Epithelial cell of esophagus (primary cell): ENCODE data around the gene NHP2.

Source experiments
- DNase-seq: peaks from one replicate; pipeline ENCODE4 v3.0.0; 2010; ENCODE audit warnings: low read depth
- H3K4me3 ChIP-seq: 2 replicates; pipeline ENCODE4 v1.5.1; 2011; ENCODE audit warnings: mild to moderate bottlenecking, low read length, control low read depth
- TF ChIP-seq, protein P1 (sequence below): IDR thresholded peaks from 2 replicates; pipeline ENCODE4 v1.5.1; 2011; ENCODE audit warnings: low read depth, mild to moderate bottlenecking, low read length, control low read depth, inconsistent platforms; ENCODE audit not compliant: insufficient read depth; ENCODE audit errors: missing control alignments

Gene NHP2

DNA sequence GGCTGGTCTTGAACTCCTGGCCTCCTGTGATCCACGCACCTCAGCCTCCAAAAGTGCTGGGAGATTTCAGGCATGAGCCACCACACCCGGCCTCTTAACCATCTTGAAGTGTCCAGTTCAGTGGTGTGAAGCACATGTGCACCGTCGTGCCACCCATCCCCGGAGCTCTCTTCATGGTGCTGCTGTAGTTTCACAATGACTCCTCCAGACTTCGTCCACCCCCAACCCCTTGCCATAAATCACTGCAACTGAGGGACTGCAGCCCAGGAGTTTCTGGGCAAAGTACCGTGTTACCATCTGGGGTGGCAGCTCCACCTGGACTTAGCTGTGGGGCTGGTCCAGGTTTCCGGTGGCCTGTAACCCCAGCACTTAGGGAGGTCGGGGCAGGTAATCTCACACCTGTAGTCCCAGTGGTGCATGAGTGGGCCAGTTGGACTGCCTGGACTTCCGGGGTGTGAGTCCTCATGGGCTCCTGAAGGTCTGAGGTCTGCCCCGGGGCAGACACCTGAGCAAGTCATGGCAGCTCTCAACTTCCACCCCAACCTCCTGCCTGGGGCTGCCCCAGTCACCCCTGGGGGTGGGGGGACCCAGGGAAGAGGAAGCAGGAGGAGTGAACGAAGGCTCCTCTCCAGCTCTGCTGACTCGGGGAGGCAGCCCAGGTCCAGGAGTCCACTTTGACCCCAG lies 47.0 kb downstream of the NHP2 start:
- DNase-seq, result peak; percentile 52
- TF ChIP-seq, protein P1, sequence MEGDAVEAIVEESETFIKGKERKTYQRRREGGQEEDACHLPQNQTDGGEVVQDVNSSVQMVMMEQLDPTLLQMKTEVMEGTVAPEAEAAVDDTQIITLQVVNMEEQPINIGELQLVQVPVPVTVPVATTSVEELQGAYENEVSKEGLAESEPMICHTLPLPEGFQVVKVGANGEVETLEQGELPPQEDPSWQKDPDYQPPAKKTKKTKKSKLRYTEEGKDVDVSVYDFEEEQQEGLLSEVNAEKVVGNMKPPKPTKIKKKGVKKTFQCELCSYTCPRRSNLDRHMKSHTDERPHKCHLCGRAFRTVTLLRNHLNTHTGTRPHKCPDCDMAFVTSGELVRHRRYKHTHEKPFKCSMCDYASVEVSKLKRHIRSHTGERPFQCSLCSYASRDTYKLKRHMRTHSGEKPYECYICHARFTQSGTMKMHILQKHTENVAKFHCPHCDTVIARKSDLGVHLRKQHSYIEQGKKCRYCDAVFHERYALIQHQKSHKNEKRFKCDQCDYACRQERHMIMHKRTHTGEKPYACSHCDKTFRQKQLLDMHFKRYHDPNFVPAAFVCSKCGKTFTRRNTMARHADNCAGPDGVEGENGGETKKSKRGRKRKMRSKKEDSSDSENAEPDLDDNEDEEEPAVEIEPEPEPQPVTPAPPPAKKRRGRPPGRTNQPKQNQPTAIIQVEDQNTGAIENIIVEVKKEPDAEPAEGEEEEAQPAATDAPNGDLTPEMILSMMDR, result no peak
- H3K4me3 ChIP-seq, result no peak overlapping the region

DNA sequence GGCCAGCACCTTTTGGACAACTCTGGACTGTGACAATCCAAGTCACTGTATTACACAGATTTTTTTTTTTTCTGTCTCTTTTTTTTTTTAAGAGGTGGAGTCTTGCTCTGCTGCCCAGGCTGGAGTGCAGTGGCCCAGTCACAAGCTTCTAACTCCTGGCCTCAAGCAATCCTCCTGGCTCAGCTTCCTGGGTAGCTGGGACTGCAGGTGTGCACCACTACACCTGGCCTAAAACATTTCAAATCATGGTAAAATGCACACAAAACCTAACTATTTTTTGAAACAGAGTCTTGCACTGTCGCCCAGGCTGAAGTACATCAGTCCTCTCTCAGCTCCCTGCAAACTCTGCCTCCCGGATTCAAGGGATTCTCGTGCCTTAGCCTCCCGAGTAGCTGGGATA lies 47.6 kb downstream of the NHP2 start:
- DNase-seq, result no peak

DNA sequence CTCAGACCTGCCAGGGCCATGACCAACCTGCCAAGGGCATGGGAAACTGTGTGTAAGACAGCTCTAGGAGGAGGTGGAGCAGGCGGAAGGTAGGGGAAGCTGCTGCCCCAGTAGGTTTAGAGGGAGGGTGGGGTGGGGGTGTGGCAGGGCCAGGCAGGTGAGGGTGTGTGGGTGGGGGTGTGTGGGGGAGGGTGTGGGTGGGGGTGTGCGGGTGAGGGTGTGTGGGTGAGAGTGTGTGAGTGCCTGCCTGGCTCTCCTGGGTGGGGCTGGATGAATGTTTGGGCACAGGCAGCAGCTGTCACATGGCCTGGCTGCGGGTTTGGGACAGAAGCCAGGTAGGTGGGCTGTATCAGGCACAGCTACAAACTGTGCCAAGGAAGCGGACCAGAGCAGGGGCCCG lies 49.2 kb downstream of the NHP2 start:
- H3K4me3 ChIP-seq, result no peak overlapping the region
- TF ChIP-seq, protein P1, result no peak
- DNase-seq, result no peak

More for the DNA sequence above, 47.6 kb downstream of the NHP2 start:
- H3K4me3 ChIP-seq, result no peak overlapping the region
- TF ChIP-seq, protein P1, result no peak

DNA sequence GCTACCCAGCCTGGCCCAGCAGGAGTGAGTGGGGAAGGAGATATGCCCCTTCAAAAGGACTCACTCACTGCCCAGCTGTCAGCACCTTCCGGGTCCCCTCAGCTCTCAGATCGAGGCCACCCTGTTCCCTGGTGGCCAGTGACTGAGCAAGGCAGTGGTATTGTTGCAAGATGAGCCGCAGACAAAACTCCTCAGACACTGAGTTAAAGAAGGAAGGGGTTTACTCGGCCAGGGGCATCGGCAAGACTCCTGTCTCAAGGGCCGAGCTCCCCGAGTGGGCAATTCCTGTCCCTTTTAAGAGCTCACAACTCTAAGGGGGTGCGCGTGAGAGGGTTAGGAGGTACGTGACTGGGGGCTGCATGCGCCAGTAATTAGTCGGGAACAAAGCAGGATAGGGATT lies 50.1 kb downstream of the NHP2 start:
- no peak overlapping the region for H3K4me3 ChIP-seq
- TF ChIP-seq, protein P1, result no peak

More for the DNA sequence above, 50.1 kb downstream of the NHP2 start:
- DNase-seq, result no peak
